HFFc6 (cell line): ENCODE measurements around the gene GRID1. TPM values are rescaled to one million over a fixed set of nuclear protein-coding genes. Genes with fewer than 3 reads are reported as not detected.

Experiments used
- DNase-seq: peaks from one replicate; pipeline ENCODE4 v3.0.0-alpha.2; 2018
- H3K27ac Mint-ChIP-seq: 2 replicates; pipeline ENCODE4 v1.8.0; 2020; ENCODE audit warnings: mild to moderate bottlenecking, mixed read lengths
- H3K27me3 Mint-ChIP-seq: 2 replicates; pipeline ENCODE4 v1.8.0; 2021; ENCODE audit warnings: mild to moderate bottlenecking, moderate library complexity, mixed read lengths; ENCODE audit not compliant: insufficient read depth
- H3K36me3 Mint-ChIP-seq: 2 replicates; pipeline ENCODE4 v1.8.0; 2021; ENCODE audit warnings: low read depth, mixed read lengths
- H3K4me1 Mint-ChIP-seq: 2 replicates; pipeline ENCODE4 v1.8.0; 2020; ENCODE audit warnings: low read depth, mixed read lengths
- H3K4me3 Mint-ChIP-seq: 2 replicates; pipeline ENCODE4 v1.8.0; 2020; ENCODE audit warnings: mild to moderate bottlenecking, moderate library complexity, mixed read lengths
- H3K9me3 Mint-ChIP-seq: 2 replicates; pipeline ENCODE4 v1.8.0; 2020; ENCODE audit warnings: mild to moderate bottlenecking, mixed read lengths
- total RNA-seq, 6 experiments: library from RNA; stranded (reverse); fragmentation: NEBNext Ultra II Directional; extraction: Animal tissue kit (Norgen Biotek cat#: 25700); gene quantifications; 2 replicates in 1 of 6; 3 replicates in 5 of 6; pipeline ENCODE4 v1.2.3, GENCODE V29; 2021
- TF ChIP-seq, protein P1 (sequence below): fragments of 200-600 bp; sonication (generic); IDR thresholded peaks from 2 replicates; pipeline ENCODE4 v1.5.0; 2021; ENCODE audit warnings: antibody characterized with exemption, mild to moderate bottlenecking

GRID1 gene
- total RNA-seq, 6 experiments from 2014 or later: not detected

DNA sequence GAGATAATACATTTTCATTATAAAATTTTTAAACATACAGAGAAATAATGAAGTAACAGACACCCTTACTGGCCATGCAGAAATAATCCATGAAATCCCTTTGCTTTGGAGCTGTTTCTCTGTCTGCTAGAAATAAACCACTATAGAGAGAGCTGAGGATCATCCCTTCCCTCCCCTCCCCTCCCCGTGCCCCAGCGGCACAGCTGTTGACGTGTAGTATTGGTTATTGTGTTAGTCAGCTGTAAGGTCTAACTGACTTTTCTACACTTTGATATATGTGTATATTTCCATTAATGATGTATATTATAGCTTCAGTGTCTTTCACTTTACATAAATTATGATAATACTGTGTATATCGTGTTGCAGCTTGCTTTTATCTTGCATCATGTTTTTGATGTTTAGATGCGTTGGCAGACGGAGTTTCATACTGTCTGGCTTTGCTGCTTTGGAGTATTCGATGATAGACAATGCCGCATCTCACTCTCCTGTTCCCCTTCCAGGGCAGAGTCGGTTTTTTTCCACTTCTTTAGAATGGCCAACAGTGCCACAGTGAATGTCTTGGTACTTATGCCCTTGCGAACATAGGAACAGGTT is 27.4 kb upstream of the GRID1 start:
- H3K27me3 Mint-ChIP-seq: peaks cover 23% of the 10 kb centered on the region

DNA sequence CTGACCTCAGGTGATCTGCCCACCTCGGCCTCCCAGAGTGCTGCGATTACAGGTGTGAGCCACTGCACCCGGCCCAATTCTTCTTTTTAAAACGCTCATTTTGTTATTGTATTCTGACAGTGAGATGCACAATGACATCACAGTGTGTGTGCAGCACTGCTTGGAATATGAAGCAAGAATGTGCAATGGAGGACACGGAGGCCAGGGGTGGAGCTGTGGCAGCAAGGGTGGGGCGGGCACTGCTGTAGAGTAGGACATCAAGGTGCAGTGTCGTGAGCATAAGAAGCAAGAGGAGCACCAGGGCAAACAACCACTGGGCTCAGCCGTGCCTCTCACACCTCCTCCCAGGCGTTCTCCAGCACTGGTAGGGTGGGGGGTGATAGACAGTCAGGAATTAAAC is 26.8 kb upstream of the GRID1 start:
- no peaks in the 10 kb centered on the region for H3K36me3 Mint-ChIP-seq
- H3K4me1 Mint-ChIP-seq: no peaks in the 10 kb centered on the region
- no peak for DNase-seq
- no peak overlapping the region for H3K27ac Mint-ChIP-seq
- H3K9me3 Mint-ChIP-seq: no peaks in the 10 kb centered on the region
- TF ChIP-seq, protein P1, sequence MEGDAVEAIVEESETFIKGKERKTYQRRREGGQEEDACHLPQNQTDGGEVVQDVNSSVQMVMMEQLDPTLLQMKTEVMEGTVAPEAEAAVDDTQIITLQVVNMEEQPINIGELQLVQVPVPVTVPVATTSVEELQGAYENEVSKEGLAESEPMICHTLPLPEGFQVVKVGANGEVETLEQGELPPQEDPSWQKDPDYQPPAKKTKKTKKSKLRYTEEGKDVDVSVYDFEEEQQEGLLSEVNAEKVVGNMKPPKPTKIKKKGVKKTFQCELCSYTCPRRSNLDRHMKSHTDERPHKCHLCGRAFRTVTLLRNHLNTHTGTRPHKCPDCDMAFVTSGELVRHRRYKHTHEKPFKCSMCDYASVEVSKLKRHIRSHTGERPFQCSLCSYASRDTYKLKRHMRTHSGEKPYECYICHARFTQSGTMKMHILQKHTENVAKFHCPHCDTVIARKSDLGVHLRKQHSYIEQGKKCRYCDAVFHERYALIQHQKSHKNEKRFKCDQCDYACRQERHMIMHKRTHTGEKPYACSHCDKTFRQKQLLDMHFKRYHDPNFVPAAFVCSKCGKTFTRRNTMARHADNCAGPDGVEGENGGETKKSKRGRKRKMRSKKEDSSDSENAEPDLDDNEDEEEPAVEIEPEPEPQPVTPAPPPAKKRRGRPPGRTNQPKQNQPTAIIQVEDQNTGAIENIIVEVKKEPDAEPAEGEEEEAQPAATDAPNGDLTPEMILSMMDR: no peak
- H3K27me3 Mint-ChIP-seq: peaks cover 23% of the 10 kb centered on the region
- no peak overlapping the region for H3K4me3 Mint-ChIP-seq

More for the DNA sequence above, 27.4 kb upstream of the GRID1 start:
- TF ChIP-seq, protein P1: no peak
- Mint-ChIP-seq H3K36me3 (no peaks in the 10 kb centered on the region), H3K9me3 (no peaks in the 10 kb centered on the region), H3K4me3 (no peak overlapping the region), H3K27ac (no peak overlapping the region), H3K4me1 (no peaks in the 10 kb centered on the region)
- no peak for DNase-seq

DNA sequence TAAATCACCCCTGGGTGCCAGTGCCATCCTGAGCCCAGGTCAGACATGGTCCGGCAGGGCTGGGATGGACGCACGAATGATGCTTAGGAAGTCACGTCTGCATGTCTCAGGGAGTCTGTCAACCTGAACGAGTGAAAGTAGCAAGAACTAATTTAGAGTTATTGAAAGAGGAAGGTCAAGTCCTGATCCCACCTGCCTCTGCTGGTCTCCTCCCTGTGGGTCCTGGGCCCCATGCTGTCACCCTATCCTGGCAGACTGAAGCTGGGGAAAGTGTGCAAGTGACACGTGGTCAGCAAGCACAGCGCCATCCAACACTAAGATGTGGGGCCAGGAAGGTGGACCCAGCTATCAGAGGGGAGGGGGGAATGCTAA is 26.1 kb upstream of the GRID1 start:
- DNase-seq: no peak
- TF ChIP-seq, protein P1: no peak
- no peaks in the 10 kb centered on the region for H3K9me3 Mint-ChIP-seq
- peaks cover 23% of the 10 kb centered on the region for H3K27me3 Mint-ChIP-seq
- no peak overlapping the region for H3K4me3 Mint-ChIP-seq
- no peaks in the 10 kb centered on the region for H3K36me3 Mint-ChIP-seq
- H3K27ac Mint-ChIP-seq: no peak overlapping the region
- H3K4me1 Mint-ChIP-seq: no peaks in the 10 kb centered on the region

DNA sequence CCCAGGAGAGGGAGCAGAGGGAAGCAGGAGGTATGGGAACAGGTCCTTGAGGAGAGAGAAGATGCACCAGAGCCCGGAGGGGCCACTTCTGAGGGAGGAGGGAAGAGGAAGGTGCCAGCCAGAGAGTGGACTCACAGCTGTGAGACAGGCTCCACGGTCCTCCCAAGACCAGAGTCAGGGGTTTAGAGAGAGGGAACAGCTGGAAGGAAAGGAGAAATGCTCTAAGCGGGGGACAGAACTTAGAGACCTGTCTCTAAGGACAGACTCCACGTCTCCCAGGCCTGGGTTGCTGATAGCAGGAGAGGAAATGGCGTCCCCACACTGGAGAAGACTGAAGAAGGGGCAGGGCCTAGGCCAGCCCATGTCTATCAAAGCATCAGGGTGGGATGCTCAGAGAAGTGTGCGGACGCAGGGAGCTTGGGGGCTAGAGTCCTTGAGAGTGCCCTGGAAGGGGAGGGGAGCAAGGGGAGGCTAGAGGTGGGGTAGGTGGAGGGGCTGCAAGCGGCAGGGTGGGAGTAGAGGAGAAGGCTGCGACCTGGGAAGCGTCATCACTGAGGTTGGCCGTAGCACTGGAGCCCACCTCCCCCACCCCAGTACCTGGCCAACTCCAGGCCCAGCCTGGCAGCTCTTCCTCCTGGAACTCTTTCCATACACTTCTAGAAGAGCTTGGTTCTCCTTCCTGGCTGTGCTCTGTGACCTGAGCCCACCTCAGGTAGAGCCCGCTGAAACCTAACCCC is 25.6 kb upstream of the GRID1 start:
- Mint-ChIP-seq H3K27ac (no peak overlapping the region), H3K4me1 (no peaks in the 10 kb centered on the region), H3K4me3 (no peak overlapping the region), H3K9me3 (no peaks in the 10 kb centered on the region), H3K27me3 (peaks cover 23% of the 10 kb centered on the region), H3K36me3 (no peaks in the 10 kb centered on the region)
- DNase-seq: no peak
- TF ChIP-seq, protein P1: no peak

DNA sequence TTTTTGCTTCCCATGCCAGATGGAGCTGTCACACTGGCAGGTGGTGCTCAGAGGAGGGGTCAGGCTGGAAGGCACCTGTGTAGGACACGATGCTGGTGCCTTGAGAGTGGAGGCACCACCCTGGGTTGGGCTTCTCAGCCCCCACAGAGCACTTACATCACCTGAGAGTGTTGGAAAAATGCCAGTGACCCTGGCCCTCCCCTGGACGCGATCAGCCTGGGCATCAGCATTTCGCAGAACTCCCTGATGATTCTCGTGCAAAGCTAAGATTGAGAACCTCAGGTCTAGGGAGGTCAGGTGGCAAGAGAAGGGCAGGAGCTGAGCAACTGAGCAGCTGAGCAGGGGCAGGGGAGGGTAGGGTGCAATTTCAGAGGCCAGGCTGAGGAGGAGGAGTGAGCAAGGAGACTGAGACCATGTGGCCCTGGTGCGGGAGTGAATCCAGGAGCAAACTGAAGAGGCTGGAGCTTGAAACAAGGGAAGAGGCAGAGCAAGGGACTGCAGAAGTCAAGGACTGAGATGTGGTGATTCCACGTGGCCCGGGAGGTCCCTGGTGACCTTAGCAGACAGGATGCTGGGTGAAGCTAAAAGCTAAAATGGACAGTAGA is 24.7 kb upstream of the GRID1 start:
- Mint-ChIP-seq H3K4me3 (no peak overlapping the region), H3K9me3 (no peaks in the 10 kb centered on the region), H3K27ac (no peak overlapping the region), H3K36me3 (no peaks in the 10 kb centered on the region), H3K4me1 (no peaks in the 10 kb centered on the region), H3K27me3 (peaks cover 23% of the 10 kb centered on the region)
- DNase-seq: no peak
- TF ChIP-seq, protein P1: no peak
